Neural progenitor cell (in vitro differentiated cells): ENCODE measurements around the gene TMEM47.

ENCODE experiments used
- CTCF ChIP-seq: fragments of 200-600 bp; sonication (generic); IDR thresholded peaks from 2 replicates; pipeline ENCODE4 v1.5.1; 2017; ENCODE audit warnings: antibody characterized with exemption, mild to moderate bottlenecking
- EZH2 ChIP-seq: fragments of 200-600 bp; sonication (generic); IDR thresholded peaks from 2 replicates; pipeline ENCODE4 v1.6.1; 2017; ENCODE audit warnings: antibody characterized with exemption, mild to moderate bottlenecking, moderate library complexity
- EZH2phosphoT487 ChIP-seq: fragments of 200-600 bp; sonication (generic); IDR thresholded peaks from 2 replicates; pipeline ENCODE4 v1.6.1; 2017; ENCODE audit warnings: antibody characterized with exemption

DNA sequence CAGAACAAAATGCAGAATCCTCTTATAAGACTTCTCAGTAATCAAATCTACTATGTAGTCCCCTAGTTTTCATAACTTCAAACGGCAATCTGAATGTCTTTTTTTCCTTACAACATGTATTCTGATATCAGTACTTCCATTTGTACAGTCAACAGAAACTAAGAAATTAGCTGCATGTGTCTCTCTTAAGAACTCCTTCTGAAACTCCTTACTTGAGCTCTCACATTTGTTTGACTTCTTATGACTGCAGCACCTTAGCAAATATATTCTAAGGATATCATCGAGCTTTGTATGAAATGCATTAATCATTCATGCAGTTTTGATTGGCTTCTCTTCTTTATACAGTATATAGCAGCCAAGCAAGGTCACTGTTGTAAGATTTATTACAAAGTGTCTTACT lies 77.0 kb downstream of the TMEM47 start:
- TF ChIP-seq CTCF (no peak), EZH2 (no peak), EZH2phosphoT487 (no peak)
